Measurements from ENCODE around the gene KCP. TPM values are rescaled to one million over a fixed set of nuclear protein-coding genes. Genes with fewer than 3 reads are reported as not detected.

The KCP gene
- polyA plus RNA-seq, 1 of the 3 experiments (the other 2 are of a cell fraction) = not detected

DNA sequence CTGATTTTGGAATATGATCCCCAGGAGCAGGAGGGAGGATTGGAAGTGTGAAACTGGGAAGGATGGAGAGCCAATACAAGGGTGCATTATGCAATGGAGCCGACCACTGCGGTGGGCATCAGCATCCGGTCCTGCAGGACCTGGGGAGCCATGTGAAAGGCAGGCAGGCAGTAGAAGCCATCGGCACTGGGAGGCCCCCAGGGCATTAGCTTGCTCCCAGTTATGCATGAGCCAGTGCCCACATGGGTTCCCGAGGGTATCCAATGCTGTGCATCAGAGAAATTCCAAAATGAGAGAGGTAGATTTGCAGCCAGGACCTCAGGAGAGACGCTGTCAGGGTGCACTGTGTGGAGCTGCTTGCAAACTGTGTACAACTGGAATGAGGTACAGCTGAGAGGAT lies 8.7 kb upstream of the KCP start:
- Histone ChIP-seq H3K4me3 (ENCODE audit: low read depth in 2 of 2, low read length in 1 of 2) (no peak overlapping the region), H3K4me1 (ENCODE audit: control insufficient read depth in 1 of 2, insufficient read depth in 2 of 2, low read depth in 1 of 2, low read length in 1 of 2) (peaks cover 0 to 5% of the 10 kb centered on the region in 2 experiments; a peak in 1 of 4 replicates), H2AFZ (ENCODE audit: low read depth) (no peak overlapping the region), H3K9me2 (no peaks in the 10 kb centered on the region), H3F3A (replicated peaks; ENCODE audit: insufficient read depth) (no peaks in the 10 kb centered on the region), H3K79me2 (ENCODE audit: insufficient read depth) (no peaks in the 10 kb centered on the region), H3K36me3 (replicated peaks in 1 of 2; ENCODE audit: control insufficient read depth in 1 of 2, insufficient read depth in 2 of 2, low read length in 1 of 2) (no peaks in the 10 kb centered on the region), H3K27ac (ENCODE audit: low read depth in 2 of 2, low read length in 1 of 2) (no peak overlapping the region), H3K27me3 (ENCODE audit: insufficient read depth) (peaks cover 60% of the 10 kb centered on the region), H3K9me3 (no peaks in the 10 kb centered on the region), H3K9ac (no peak overlapping the region), H3K4me2 (no peak overlapping the region), H4K20me1 (ENCODE audit: insufficient read depth) (no peaks in the 10 kb centered on the region)
- WGBS (ENCODE audit: low lambda C conversion rate) = 43% methylated on average over 6 of the region's 6 CpGs
- TF ChIP-seq USF2 (IDR thresholded peaks at IDR 0.05; ENCODE audit: borderline replicate concordance, low read depth, low read length) (no peak), IRF3 (IDR thresholded peaks at IDR 0.05; ENCODE audit: low read depth, low read length) (no peak), FOXJ3 (CRISPR knock-in tag; IDR thresholded peaks at IDR 0.05) (no peak), RFX5 (IDR thresholded peaks at IDR 0.05; ENCODE audit: low read length) (no peak), JUND (IDR thresholded peaks at IDR 0.05) (no peak), PBX3 (IDR thresholded peaks at IDR 0.05) (no peak), CHD2 (IDR thresholded peaks at IDR 0.05; ENCODE audit: low read length, partially characterized antibody) (no peak), RCOR1 (IDR thresholded peaks at IDR 0.05; ENCODE audit: low read length) (no peak), FOSL2 (IDR thresholded peaks at IDR 0.05; ENCODE audit: borderline replicate concordance, low read depth) (no peak), NFIC (IDR thresholded peaks at IDR 0.05; ENCODE audit: borderline replicate concordance) (no peak), EZH2phosphoT487 (IDR thresholded peaks at IDR 0.05; ENCODE audit: borderline replicate concordance, low read depth) (no peak), MXI1 (IDR thresholded peaks at IDR 0.05; ENCODE audit: low read depth, low read length) (no peak), YY1 (IDR thresholded peaks at IDR 0.05; ENCODE audit: low read depth) (no peak), MEF2A (IDR thresholded peaks at IDR 0.05; ENCODE audit: borderline replicate concordance, low read depth) (no peak), TCF12 (IDR thresholded peaks at IDR 0.05) (no peak), NRF1 (IDR thresholded peaks at IDR 0.05; ENCODE audit: low read depth, low read length) (no peak)
- TF ChIP-seq, protein P1, sequence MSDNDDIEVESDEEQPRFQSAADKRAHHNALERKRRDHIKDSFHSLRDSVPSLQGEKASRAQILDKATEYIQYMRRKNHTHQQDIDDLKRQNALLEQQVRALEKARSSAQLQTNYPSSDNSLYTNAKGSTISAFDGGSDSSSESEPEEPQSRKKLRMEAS (IDR thresholded peaks at IDR 0.05; ENCODE audit: low read depth) = no peak
- TF ChIP-seq, protein P2, sequence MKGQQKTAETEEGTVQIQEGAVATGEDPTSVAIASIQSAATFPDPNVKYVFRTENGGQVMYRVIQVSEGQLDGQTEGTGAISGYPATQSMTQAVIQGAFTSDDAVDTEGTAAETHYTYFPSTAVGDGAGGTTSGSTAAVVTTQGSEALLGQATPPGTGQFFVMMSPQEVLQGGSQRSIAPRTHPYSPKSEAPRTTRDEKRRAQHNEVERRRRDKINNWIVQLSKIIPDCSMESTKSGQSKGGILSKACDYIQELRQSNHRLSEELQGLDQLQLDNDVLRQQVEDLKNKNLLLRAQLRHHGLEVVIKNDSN (IDR thresholded peaks at IDR 0.05; ENCODE audit: borderline replicate concordance, low read depth) = no peak
- TF ChIP-seq, protein P3, sequence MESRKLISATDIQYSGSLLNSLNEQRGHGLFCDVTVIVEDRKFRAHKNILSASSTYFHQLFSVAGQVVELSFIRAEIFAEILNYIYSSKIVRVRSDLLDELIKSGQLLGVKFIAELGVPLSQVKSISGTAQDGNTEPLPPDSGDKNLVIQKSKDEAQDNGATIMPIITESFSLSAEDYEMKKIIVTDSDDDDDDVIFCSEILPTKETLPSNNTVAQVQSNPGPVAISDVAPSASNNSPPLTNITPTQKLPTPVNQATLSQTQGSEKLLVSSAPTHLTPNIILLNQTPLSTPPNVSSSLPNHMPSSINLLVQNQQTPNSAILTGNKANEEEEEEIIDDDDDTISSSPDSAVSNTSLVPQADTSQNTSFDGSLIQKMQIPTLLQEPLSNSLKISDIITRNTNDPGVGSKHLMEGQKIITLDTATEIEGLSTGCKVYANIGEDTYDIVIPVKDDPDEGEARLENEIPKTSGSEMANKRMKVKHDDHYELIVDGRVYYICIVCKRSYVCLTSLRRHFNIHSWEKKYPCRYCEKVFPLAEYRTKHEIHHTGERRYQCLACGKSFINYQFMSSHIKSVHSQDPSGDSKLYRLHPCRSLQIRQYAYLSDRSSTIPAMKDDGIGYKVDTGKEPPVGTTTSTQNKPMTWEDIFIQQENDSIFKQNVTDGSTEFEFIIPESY (IDR thresholded peaks at IDR 0.05; ENCODE audit: borderline replicate concordance, low read depth) = no peak
- ChIA-PET CTCF (interaction anchor here (1.1 to 3.7 kb wide), 4 partner anchors 9 to 172 kb away, joined by 3 to 16 read pairs (median 6); no protein-coding TSS in a partner anchor), POLR2A (no interaction called here)
- DNase-seq = peak; percentile 23

Data from SK-N-SH (cell line).